RWPE2 (cell line): ENCODE results near the gene PRR4.

ENCODE experiments used
- ATAC-seq: fragments of 200-7000 bp; cut with Tn5 transposase; 3 replicates; pipeline ENCODE4 v1.9.1; 2021; ENCODE audit warnings: low read depth
- DNase-seq: peaks from one replicate; pipeline ENCODE4 v3.0.0-alpha.2; 2020; ENCODE audit warnings: low spot score
- H3K27ac ChIP-seq: fragments of 450-650 bp; 2 replicates; pipeline ENCODE4 v1.5.1; 2017; ENCODE audit warnings: mild to moderate bottlenecking; ENCODE audit not compliant: poor library complexity, severe bottlenecking
- H3K27me3 ChIP-seq: fragments of 250-450 bp; sonication (Bioruptor Pico); 2 replicates; pipeline ENCODE4 v1.5.1; 2021; ENCODE audit warnings: mild to moderate bottlenecking, moderate library complexity; ENCODE audit not compliant: insufficient read depth, poor library complexity, severe bottlenecking
- H3K36me3 ChIP-seq: fragments of 250-450 bp; sonication (Bioruptor Pico); 2 replicates; pipeline ENCODE4 v1.5.1; 2020; ENCODE audit warnings: low read depth, mild to moderate bottlenecking, moderate library complexity
- H3K4me1 ChIP-seq: fragments of 250-450 bp; sonication (Bioruptor Pico); 2 replicates; pipeline ENCODE4 v1.5.1; 2021; ENCODE audit warnings: mild to moderate bottlenecking, moderate library complexity; ENCODE audit not compliant: insufficient read depth, poor library complexity, severe bottlenecking
- H3K4me3 ChIP-seq: fragments of 250-450 bp; sonication (Bioruptor Pico); 2 replicates; pipeline ENCODE4 v1.5.1; 2021; ENCODE audit warnings: mild to moderate bottlenecking, moderate library complexity; ENCODE audit not compliant: severe bottlenecking
- H3K9me3 ChIP-seq: fragments of 250-450 bp; sonication (Bioruptor Pico); 2 replicates; pipeline ENCODE4 v1.5.1; 2021; ENCODE audit warnings: mild to moderate bottlenecking, moderate library complexity; ENCODE audit not compliant: severe bottlenecking
- CTCF ChIP-seq: fragments of 450-650 bp; IDR thresholded peaks from one replicate; pipeline ENCODE4 v1.5.1; 2017; ENCODE audit warnings: mild to moderate bottlenecking, moderate library complexity; ENCODE audit not compliant: poor library complexity, severe bottlenecking

Gene PRR4

DNA sequence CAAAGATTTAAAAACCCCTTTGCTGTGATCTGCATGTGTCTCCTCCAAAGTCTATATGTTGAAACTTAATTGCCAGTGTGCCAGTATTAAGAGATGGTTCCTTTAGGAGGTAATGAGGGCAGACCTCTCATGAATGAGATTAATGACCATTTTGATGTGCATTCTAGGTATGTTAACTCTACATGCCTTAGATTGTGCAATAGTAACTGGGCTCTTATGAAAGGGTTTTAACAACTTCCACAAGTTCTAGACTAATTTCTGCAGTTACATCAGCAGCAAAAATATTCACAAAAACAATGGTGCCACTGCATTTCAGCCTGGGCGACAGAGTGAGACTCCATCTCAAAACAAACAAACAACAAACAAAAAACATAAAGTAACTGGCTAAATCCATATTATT lies 19.3 kb downstream of the PRR4 start:
- no peak for ATAC-seq
- H3K27ac ChIP-seq: no peak overlapping the region
- no peak for DNase-seq

GRCh38 chr12:10826258-10826657 lies 23.0 kb downstream of the PRR4 start, which contains the start of gene TAS2R10:
Gene TAS2R10 (minus strand): TSS chr12:10826358. CDS start chr12:10826269, 89 bp downstream.
- Histone ChIP-seq H3K9me3 (no peaks in the 10 kb centered on the region), H3K4me1 (no peaks in the 10 kb centered on the region), H3K27ac (no peak within 1 kb of the TSS), H3K27me3 (no peaks in the 10 kb centered on the region), H3K36me3 (no peaks in the 10 kb centered on the region), H3K4me3 (no peak within 1 kb of the TSS)
- DNase-seq (no peak), ATAC-seq (no peak)
- TF ChIP-seq CTCF: no peak

More for the DNA sequence above, 19.3 kb downstream of the PRR4 start:
- Histone ChIP-seq H3K27me3 (no peaks in the 10 kb centered on the region), H3K9me3 (no peaks in the 10 kb centered on the region), H3K36me3 (no peaks in the 10 kb centered on the region), H3K4me1 (no peaks in the 10 kb centered on the region), H3K4me3 (no peak overlapping the region)
- TF ChIP-seq CTCF: no peak

DNA sequence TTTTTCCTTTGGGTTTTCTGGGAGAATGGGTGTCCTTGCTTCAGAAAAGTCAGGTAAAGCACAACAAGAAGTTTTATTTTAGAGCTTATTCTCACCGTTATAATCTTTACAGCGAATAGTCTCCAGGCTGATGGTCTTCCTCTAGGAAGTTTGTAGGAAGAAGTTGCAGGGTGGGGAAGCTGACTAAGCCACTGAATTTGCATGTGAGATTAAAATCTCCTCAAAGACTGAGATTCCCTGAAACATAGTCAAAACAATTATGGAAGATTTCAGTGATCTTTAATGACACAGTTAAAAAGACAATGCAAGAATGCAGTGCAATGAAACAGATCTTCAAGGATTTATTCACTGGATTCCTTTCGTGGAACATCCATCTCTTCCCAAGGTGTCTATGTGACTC lies 24.3 kb downstream of the PRR4 start:
- Histone ChIP-seq H3K36me3 (no peaks in the 10 kb centered on the region), H3K4me3 (no peak overlapping the region), H3K9me3 (no peaks in the 10 kb centered on the region), H3K4me1 (no peaks in the 10 kb centered on the region), H3K27ac (no peak overlapping the region), H3K27me3 (no peaks in the 10 kb centered on the region)
- no peak for DNase-seq
- TF ChIP-seq CTCF: no peak
- ATAC-seq: no peak

GRCh38 chr12:10811883-10812536 lies 37.3 kb downstream of the PRR4 start:
- Histone ChIP-seq H3K4me1 (no peaks in the 10 kb centered on the region), H3K4me3 (no peak overlapping the region), H3K36me3 (no peaks in the 10 kb centered on the region), H3K27ac (no peak overlapping the region), H3K9me3 (no peaks in the 10 kb centered on the region), H3K27me3 (no peaks in the 10 kb centered on the region)
- TF ChIP-seq CTCF: no peak
- no peak for ATAC-seq
- no peak for DNase-seq

DNA sequence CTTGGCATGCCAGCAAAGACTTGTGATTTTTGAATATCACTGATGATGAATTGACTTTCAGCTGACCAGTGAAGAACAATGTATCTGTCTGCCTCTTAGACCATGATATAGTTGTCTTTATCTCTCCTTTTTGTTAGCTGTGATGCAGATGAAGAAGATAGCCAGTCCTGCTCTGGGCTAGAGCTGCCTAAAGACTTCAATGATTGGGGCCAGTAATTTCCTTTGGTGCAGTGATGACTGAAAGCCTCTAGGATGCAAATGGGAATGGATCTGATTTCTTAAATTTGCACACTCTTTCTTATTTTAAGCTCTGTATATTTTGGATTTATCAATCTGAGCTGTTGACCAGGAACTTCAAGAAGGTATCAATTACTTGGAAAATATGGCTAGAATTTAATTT lies 39.2 kb downstream of the PRR4 start, which contains the start of gene TAS2R9:
Gene TAS2R9 (minus strand): TSS at position 101 of the 400 bp plus-strand sequence. CDS start 93 bp downstream, at position 8.
- no peaks in the 10 kb centered on the region for H3K4me1 ChIP-seq
- DNase-seq: no peak
- H3K27ac ChIP-seq: no peak within 1 kb of the TSS
- no peak for ATAC-seq
- H3K4me3 ChIP-seq: no peak within 1 kb of the TSS
- no peaks in the 10 kb centered on the region for H3K9me3 ChIP-seq
- no peak for TF ChIP-seq CTCF
- H3K36me3 ChIP-seq: no peaks in the 10 kb centered on the region
- no peaks in the 10 kb centered on the region for H3K27me3 ChIP-seq
